ENCODE data around the gene ABCB8. TPM values are rescaled to one million over a fixed set of nuclear protein-coding genes. Genes with fewer than 3 reads are reported as not detected.

ABCB8 gene
- total and polyA plus RNA-seq, 4 donors, result 12.4 to 30.2 (median 22.5) TPM

- TF ChIP-seq HNF4A (conservative IDR thresholded peaks at IDR 0.05), result no peak
- TF ChIP-seq HNF4G (IDR thresholded peaks at IDR 0.05), result no peak
- TF ChIP-seq RXRA (IDR thresholded peaks at IDR 0.05), result no peak
Observed at GRCh38 chr7:150986556-150986955, 41.7 kb upstream of the ABCB8 start (continued).

- peak; percentile 69 for TF ChIP-seq CTCF (IDR thresholded peaks at IDR 0.05; ENCODE audit: low read depth, low read length, missing input control)
- no peak for TF ChIP-seq FOXA2 (IDR thresholded peaks at IDR 0.05)
- no peak for TF ChIP-seq ZBTB33 (IDR thresholded peaks at IDR 0.05)
- peak; percentile 38 for TF ChIP-seq MAX (IDR thresholded peaks at IDR 0.05)
- TF ChIP-seq RAD21 (IDR thresholded peaks at IDR 0.05), result peak; percentile 79 to 85
- TF ChIP-seq ATF3 (IDR thresholded peaks at IDR 0.05), result no peak
- TF ChIP-seq FOXA1 (IDR thresholded peaks at IDR 0.05), result no peak
- peak; percentile 51 for TF ChIP-seq SP1 (IDR thresholded peaks at IDR 0.05)
- no peak for TF ChIP-seq REST (IDR thresholded peaks at IDR 0.05)
- TF ChIP-seq NR2F2 (IDR thresholded peaks at IDR 0.05), result peak; percentile 85
- peak in 1 of 2 donors; percentile 13 for TF ChIP-seq GABPA (IDR thresholded peaks at IDR 0.05 in 1 of 2, conservative IDR thresholded peaks at IDR 0.05 in 1 of 2)
- no peak for TF ChIP-seq HNF4A (conservative IDR thresholded peaks at IDR 0.05)
- no peak for TF ChIP-seq JUND (IDR thresholded peaks at IDR 0.05)
- no peak for TF ChIP-seq RXRA (IDR thresholded peaks at IDR 0.05)
- DNase-seq (ENCODE audit: low spot score), result peak; percentile 75
- H3K9me3 ChIP-seq (ENCODE audit: control insufficient read depth in 4 of 4, low read length in 3 of 4), result peaks cover 0 to 4% (median under 1%) of the 10 kb centered on the region in 4 donors
- whole genome bisulfite sequencing, result 19% methylated on average over 31 of the region's 31 CpGs
- no peak overlapping the region for H3K4me3 ChIP-seq (ENCODE audit: low read depth in 1 of 3, low read length in 3 of 3)
- H3K9ac ChIP-seq (ENCODE audit: low read depth in 1 of 2, low read length in 2 of 2), result no peak overlapping the region
- H3K4me1 ChIP-seq (ENCODE audit: control insufficient read depth in 4 of 4, insufficient read depth in 4 of 4, low read length in 3 of 4), result peaks cover 0 to 10% (median 6%) of the 10 kb centered on the region in 4 donors
- H3K36me3 ChIP-seq (ENCODE audit: control insufficient read depth in 4 of 4, insufficient read depth in 3 of 4, low read depth in 1 of 4, low read length in 3 of 4), result no peaks in the 10 kb centered on the region
- H3K27me3 ChIP-seq (ENCODE audit: control insufficient read depth in 4 of 4, insufficient read depth in 4 of 4, low read length in 3 of 4), result peaks cover 0 to 2% (median 0%) of the 10 kb centered on the region in 4 donors
- peak overlapping the region; percentile 66 to 70 for H3K27ac ChIP-seq (ENCODE audit: low read depth in 1 of 2, low read length in 2 of 2)
Observed at GRCh38 chr7:150988230-150989226, 39.7 kb upstream of the ABCB8 start.

All from liver (tissue), 9 donors.